Caco-2 (cell line): Measurements from ENCODE around the gene COL20A1. TPM values are rescaled to one million over a fixed set of nuclear protein-coding genes. Genes with fewer than 3 reads are reported as not detected.

Experiments used
- BruUV-seq: library from RNA; stranded (reverse); fragments of 400-500 nt; replicated peaks from 2 replicates; lab custom pipeline; 2021; lab: Mats Ljungman, UMichigan
- CTCF ChIA-PET: fragments of 300-600 bp; sonication (Branson Sonifier 250); formaldehyde crosslinking; loops from one replicate; lab custom pipeline; 2022; ENCODE audit warnings: antibody characterized with exemption; lab: Charles Lee
- POLR2A ChIA-PET: fragments of 300-600 bp; sonication (Branson Sonifier 250); formaldehyde crosslinking; loops from one replicate; lab custom pipeline; 2022; ENCODE audit warnings: antibody characterized with exemption; lab: Charles Lee
- DNase-seq, 2 experiments: peaks; one replicate each; pipeline versions ENCODE4 v3.0.0 to v3.0.0-alpha.2; 2020 to 2022
- H3K27me3 ChIP-seq: replicated peaks from 2 replicates; pipeline ENCODE4 v1.6.0; 2011; ENCODE audit warnings: low read length; ENCODE audit not compliant: control insufficient read depth, insufficient read depth
- H3K36me3 ChIP-seq: 2 replicates; pipeline ENCODE4 v1.5.1; 2011; ENCODE audit warnings: low read length; ENCODE audit not compliant: control insufficient read depth, insufficient read depth
- H3K4me1 ChIP-seq: fragments of 250-450 bp; sonication (Bioruptor Pico); 2 replicates; pipeline ENCODE4 v1.5.1; 2020; ENCODE audit warnings: mild to moderate bottlenecking
- H3K4me3 ChIP-seq: 2 replicates; pipeline ENCODE4 v1.5.1; 2011; ENCODE audit warnings: low read depth, mild to moderate bottlenecking, control low read depth, low read length
- H3K9me3 ChIP-seq: fragments of 250-450 bp; sonication (Bioruptor Pico); 2 replicates; pipeline ENCODE4 v1.5.1; 2020; ENCODE audit warnings: mild to moderate bottlenecking, moderate library complexity
- H3K27ac Mint-ChIP-seq: one replicate; pipeline ENCODE4 v1.8.0; 2022; ENCODE audit warnings: mixed read lengths; ENCODE audit not compliant: unreplicated experiment
- H3K27me3 Mint-ChIP-seq: one replicate; pipeline ENCODE4 v1.8.0; 2022; ENCODE audit warnings: mixed read lengths; ENCODE audit not compliant: insufficient read depth, unreplicated experiment
- H3K36me3 Mint-ChIP-seq: one replicate; pipeline ENCODE4 v1.8.0; 2022; ENCODE audit warnings: mild to moderate bottlenecking, mixed read lengths; ENCODE audit not compliant: insufficient read depth, unreplicated experiment
- H3K4me1 Mint-ChIP-seq: one replicate; pipeline ENCODE4 v1.8.0; 2022; ENCODE audit warnings: low read depth, mixed read lengths; ENCODE audit not compliant: unreplicated experiment
- H3K4me3 Mint-ChIP-seq: one replicate; pipeline ENCODE4 v1.8.0; 2022; ENCODE audit warnings: mild to moderate bottlenecking, moderate library complexity, mixed read lengths; ENCODE audit not compliant: unreplicated experiment
- H3K9me3 Mint-ChIP-seq: one replicate; pipeline ENCODE4 v1.8.0; 2022; ENCODE audit warnings: mixed read lengths; ENCODE audit not compliant: unreplicated experiment
- intact Hi-C: fragments of 100-400 bp; cut with micrococcal nuclease; formaldehyde crosslinking; loops from one replicate; pipeline ENCODE4 v1.10.0; 2022; ENCODE audit not compliant: unreplicated experiment
- total RNA-seq: library from RNA; stranded (reverse); gene quantifications from 2 replicates; pipeline ENCODE4 v1.2.3, GENCODE V29; 2022
- TF ChIP-seq, protein P1 (sequence below), 2 experiments: fragments of 200-600 bp in 1 of 2; IDR thresholded peaks; 1 replicate in 1 of 2; 2 replicates in 1 of 2; pipeline versions ENCODE4 v1.5.1 to v1.8.0; 2011 to 2022; ENCODE audit warnings: antibody characterized with exemption in 1 of 2, control low read depth in 1 of 2, inconsistent platforms in 1 of 2, low read depth in 1 of 2, low read length in 1 of 2, mild to moderate bottlenecking in 1 of 2, moderate library complexity in 1 of 2; ENCODE audit not compliant: insufficient read depth in 1 of 2, severe bottlenecking in 1 of 2, unreplicated experiment in 1 of 2

COL20A1 gene
- total RNA-seq, 1 experiment from 2014 or later, result 0.27 TPM

GRCh38 chr20:63287697-63288580 lies 5.0 kb upstream of the COL20A1 start:
- H3K36me3 ChIP-seq, result peaks cover 2% of the 10 kb centered on the region; the same call in 1 of the 2 replicates
- H3K4me3 Mint-ChIP-seq, result no peak overlapping the region

DNA sequence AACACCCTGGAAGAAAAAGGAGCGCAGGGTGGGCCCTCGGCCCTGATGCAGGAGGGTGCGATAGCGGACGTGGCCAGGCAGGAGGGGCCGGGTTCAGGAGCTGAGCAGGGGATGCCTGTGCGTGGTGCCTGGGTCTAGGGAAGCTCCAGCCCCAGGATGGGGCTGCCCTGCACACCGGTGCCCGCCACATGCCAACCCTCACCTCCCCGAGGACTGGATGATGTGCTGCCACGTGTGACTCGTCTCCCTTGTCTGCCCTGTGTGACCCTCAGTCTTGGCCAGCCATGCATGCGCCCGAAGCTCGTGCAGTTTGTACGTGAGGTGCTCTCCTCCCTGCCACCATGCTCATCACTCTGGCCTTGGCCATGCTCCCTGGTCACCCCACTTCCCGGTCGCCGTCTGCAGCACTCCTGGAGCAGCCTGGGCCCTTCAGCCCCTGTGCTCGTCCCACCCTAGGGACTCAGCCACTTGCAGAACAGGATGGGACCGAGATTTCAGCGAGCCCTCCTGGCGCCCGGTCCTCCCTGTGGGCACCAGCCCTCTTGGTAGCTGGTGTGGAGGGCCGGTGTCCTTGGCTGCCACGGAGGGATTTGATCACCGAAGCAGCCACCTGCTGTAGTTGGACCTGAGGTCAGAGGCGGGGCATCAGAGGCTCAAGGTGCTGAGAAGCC lies 4.3 kb upstream of the COL20A1 start:
- no peak for DNase-seq
- TF ChIP-seq, protein P1, sequence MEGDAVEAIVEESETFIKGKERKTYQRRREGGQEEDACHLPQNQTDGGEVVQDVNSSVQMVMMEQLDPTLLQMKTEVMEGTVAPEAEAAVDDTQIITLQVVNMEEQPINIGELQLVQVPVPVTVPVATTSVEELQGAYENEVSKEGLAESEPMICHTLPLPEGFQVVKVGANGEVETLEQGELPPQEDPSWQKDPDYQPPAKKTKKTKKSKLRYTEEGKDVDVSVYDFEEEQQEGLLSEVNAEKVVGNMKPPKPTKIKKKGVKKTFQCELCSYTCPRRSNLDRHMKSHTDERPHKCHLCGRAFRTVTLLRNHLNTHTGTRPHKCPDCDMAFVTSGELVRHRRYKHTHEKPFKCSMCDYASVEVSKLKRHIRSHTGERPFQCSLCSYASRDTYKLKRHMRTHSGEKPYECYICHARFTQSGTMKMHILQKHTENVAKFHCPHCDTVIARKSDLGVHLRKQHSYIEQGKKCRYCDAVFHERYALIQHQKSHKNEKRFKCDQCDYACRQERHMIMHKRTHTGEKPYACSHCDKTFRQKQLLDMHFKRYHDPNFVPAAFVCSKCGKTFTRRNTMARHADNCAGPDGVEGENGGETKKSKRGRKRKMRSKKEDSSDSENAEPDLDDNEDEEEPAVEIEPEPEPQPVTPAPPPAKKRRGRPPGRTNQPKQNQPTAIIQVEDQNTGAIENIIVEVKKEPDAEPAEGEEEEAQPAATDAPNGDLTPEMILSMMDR (IDR thresholded peaks at IDR 0.05; ENCODE audit: insufficient read depth in 1 of 2, low read depth in 1 of 2, low read length in 1 of 2, severe bottlenecking in 1 of 2, unreplicated experiment in 1 of 2), result no peak
- no peaks in the 10 kb centered on the region for H3K4me1 ChIP-seq
- no peak overlapping the region for H3K27ac Mint-ChIP-seq
- no peaks in the 10 kb centered on the region for H3K27me3 Mint-ChIP-seq
- no peaks in the 10 kb centered on the region for H3K4me1 Mint-ChIP-seq
- H3K36me3 Mint-ChIP-seq, result peaks cover 94% of the 10 kb centered on the region
- ChIA-PET POLR2A (no interaction called here), CTCF (no interaction called here)
- H3K9me3 ChIP-seq, result no peaks in the 10 kb centered on the region
- intact Hi-C loops, result no loop called here
- no peak overlapping the region for H3K4me3 ChIP-seq
- no peaks in the 10 kb centered on the region for H3K27me3 ChIP-seq
- no peak overlapping the region for H3K4me3 Mint-ChIP-seq
- no peaks in the 10 kb centered on the region for H3K9me3 Mint-ChIP-seq
- peaks cover 2% of the 10 kb centered on the region; the same call in 1 of the 2 replicates for H3K36me3 ChIP-seq
- BruUV-seq, result no TSS peak

More at GRCh38 chr20:63287697-63288580, 5.0 kb upstream of the COL20A1 start:
- TF ChIP-seq, protein P1 (IDR thresholded peaks at IDR 0.05; ENCODE audit: insufficient read depth in 1 of 2, low read depth in 1 of 2, low read length in 1 of 2, severe bottlenecking in 1 of 2, unreplicated experiment in 1 of 2), result no peak
- Mint-ChIP-seq H3K9me3 (no peaks in the 10 kb centered on the region), H3K27me3 (no peaks in the 10 kb centered on the region), H3K4me1 (no peaks in the 10 kb centered on the region), H3K36me3 (peaks cover 96% of the 10 kb centered on the region), H3K27ac (no peak overlapping the region)
- no peak overlapping the region for H3K4me3 ChIP-seq
- DNase-seq, result no peak
- intact Hi-C loops, result no loop called here
- BruUV-seq, result no TSS peak
- ChIA-PET CTCF (interaction anchor here (0.6 to 3.8 kb wide), 3 partner anchors 65 to 102 kb away, joined by 3 to 18 read pairs (median 3); no protein-coding TSS in a partner anchor), POLR2A (interaction anchor here (0.6 kb wide), 1 partner anchor 33 kb away, joined by 10 read pairs; no protein-coding TSS in a partner anchor)
- H3K27me3 ChIP-seq, result no peaks in the 10 kb centered on the region
- no peaks in the 10 kb centered on the region for H3K9me3 ChIP-seq
- no peaks in the 10 kb centered on the region for H3K4me1 ChIP-seq
